Smooth muscle cell of the brain vasculature (primary cell): ENCODE results near the gene WAC.

Source experiments
- DNase-seq: peaks from one replicate; pipeline ENCODE4 v3.0.0-alpha.2; 2012; ENCODE audit warnings: low read depth, low spot score

WAC gene

GRCh38 chr10:28530751-28531150 is 2.2 kb upstream of the WAC start:
- no peak for DNase-seq

- no peak for DNase-seq
These were observed 257 bp downstream of the WAC start for GRCh38 chr10:28533186-28533564.

- peak; percentile 9 for DNase-seq
These were observed 820 bp downstream of the WAC start for GRCh38 chr10:28533571-28534304.

GRCh38 chr10:28535846-28536245 is 2.9 kb downstream of the WAC start:
- no peak for DNase-seq

- no peak for DNase-seq
These were observed 5.7 kb downstream of the WAC start for GRCh38 chr10:28538595-28538994.

GRCh38 chr10:28540145-28540544 is 7.2 kb downstream of the WAC start:
- DNase-seq: no peak

GRCh38 chr10:28541717-28542365 is 8.9 kb downstream of the WAC start:
- DNase-seq: no peak

- no peak for DNase-seq
These were observed 9.8 kb downstream of the WAC start for GRCh38 chr10:28542728-28543127.

- DNase-seq: no peak
These were observed 11.1 kb downstream of the WAC start for GRCh38 chr10:28544058-28544457.

- no peak for DNase-seq
These were observed 13.2 kb downstream of the WAC start for GRCh38 chr10:28545967-28546644.

- DNase-seq: no peak
These were observed 16.0 kb downstream of the WAC start for GRCh38 chr10:28548781-28549498.

GRCh38 chr10:28551086-28551485 is 18.2 kb downstream of the WAC start:
- DNase-seq: no peak

GRCh38 chr10:28552775-28553174 is 19.9 kb downstream of the WAC start:
- DNase-seq: no peak

- no peak for DNase-seq
These were observed 21.1 kb downstream of the WAC start for GRCh38 chr10:28554009-28554408.

- no peak for DNase-seq
These were observed 22.0 kb downstream of the WAC start for GRCh38 chr10:28554952-28555351.

GRCh38 chr10:28555358-28555757 is 22.4 kb downstream of the WAC start:
- no peak for DNase-seq

- no peak for DNase-seq
These were observed 23.2 kb downstream of the WAC start for GRCh38 chr10:28556142-28556541.

GRCh38 chr10:28558186-28558585 is 25.3 kb downstream of the WAC start:
- no peak for DNase-seq

- DNase-seq: no peak
These were observed 26.1 kb downstream of the WAC start for GRCh38 chr10:28558923-28559508.

- DNase-seq: no peak
These were observed 26.7 kb downstream of the WAC start for GRCh38 chr10:28559618-28560017.

GRCh38 chr10:28560617-28561016 is 27.7 kb downstream of the WAC start:
- no peak for DNase-seq

GRCh38 chr10:28561531-28561930 is 28.6 kb downstream of the WAC start:
- no peak for DNase-seq
